A673 (cell line): ENCODE results near the gene MATR3. TPM values are rescaled to one million over a fixed set of nuclear protein-coding genes. Genes with fewer than 3 reads are reported as not detected.

Experiments used
- BruUV-seq: library from RNA; stranded (reverse); fragments of 400-500 nt; replicated peaks from 2 replicates; lab custom pipeline; 2021; lab: Mats Ljungman, UMichigan
- CTCF ChIA-PET: fragments of 300-600 bp; sonication (Branson Sonifier 250); formaldehyde crosslinking; loops from one replicate; lab custom pipeline; 2022; ENCODE audit warnings: antibody characterized with exemption; lab: Charles Lee
- POLR2A ChIA-PET: fragments of 300-600 bp; sonication (Branson Sonifier 250); formaldehyde crosslinking; loops from one replicate; lab custom pipeline; 2022; ENCODE audit warnings: antibody characterized with exemption; ENCODE audit not compliant: low non-redundant PET; lab: Charles Lee
- DNase-seq: peaks from one replicate; pipeline ENCODE4 v3.0.0-alpha.2; 2015; ENCODE audit warnings: low spot score
- H3K27ac ChIP-seq: fragments of 200-600 bp; sonication (generic); 2 replicates; pipeline ENCODE4 v1.5.1; 2016; ENCODE audit warnings: mixed run types, low read depth, mild to moderate bottlenecking, mixed read lengths, antibody characterized with exemption, low read length; ENCODE audit not compliant: poor library complexity, severe bottlenecking
- H3K27me3 ChIP-seq: fragments of 200-600 bp; sonication (generic); replicated peaks from 2 replicates; pipeline ENCODE4 v1.6.1; 2017; ENCODE audit warnings: mixed run types, low read depth, mild to moderate bottlenecking, mixed read lengths, antibody characterized with exemption, low read length; ENCODE audit not compliant: insufficient read depth, poor library complexity
- H3K36me3 ChIP-seq: fragments of 200-600 bp; sonication (generic); 2 replicates; pipeline ENCODE4 v1.6.1; 2016; ENCODE audit warnings: mixed run types, mild to moderate bottlenecking, mixed read lengths, antibody characterized with exemption, low read length; ENCODE audit not compliant: insufficient read depth, poor library complexity, severe bottlenecking
- H3K4me1 ChIP-seq: fragments of 200-600 bp; sonication (generic); 2 replicates; pipeline ENCODE4 v1.6.1; 2017; ENCODE audit warnings: mixed run types, mild to moderate bottlenecking, mixed read lengths, antibody characterized with exemption, low read length; ENCODE audit not compliant: insufficient read depth, poor library complexity, severe bottlenecking
- H3K4me3 ChIP-seq: fragments of 200-600 bp; sonication (generic); 2 replicates; pipeline ENCODE4 v1.5.1; 2016; ENCODE audit warnings: low read depth, mixed run types, mild to moderate bottlenecking, mixed read lengths, low read length; ENCODE audit not compliant: poor library complexity, severe bottlenecking
- H3K9me3 ChIP-seq: fragments of 200-600 bp; sonication (generic); 2 replicates; pipeline ENCODE4 v1.6.1; 2016; ENCODE audit warnings: mixed run types, low read depth, mild to moderate bottlenecking, mixed read lengths, antibody characterized with exemption, low read length; ENCODE audit not compliant: poor library complexity, severe bottlenecking
- EZH2 ChIP-seq: fragments of 200-600 bp; sonication (generic); IDR thresholded peaks from 2 replicates; pipeline ENCODE4 v1.6.1; 2017; ENCODE audit warnings: borderline replicate concordance, low read depth, mild to moderate bottlenecking, mixed read lengths, antibody characterized with exemption, low read length; ENCODE audit not compliant: poor library complexity, severe bottlenecking
- intact Hi-C: fragments of 100-400 bp; cut with micrococcal nuclease; formaldehyde crosslinking; loops from one replicate; pipeline ENCODE4 v1.10.0; 2022; ENCODE audit not compliant: unreplicated experiment
- total RNA-seq: library from RNA; stranded (reverse); gene quantifications from 2 replicates; pipeline ENCODE4 v1.2.3, GENCODE V29; 2021
- TF ChIP-seq, protein P1 (sequence below): fragments of 300-800, 200-600 bp; sonication (generic); conservative IDR thresholded peaks from 2 replicates; pipeline ENCODE4 v1.5.1; 2017; ENCODE audit warnings: low read depth, mild to moderate bottlenecking, antibody characterized with exemption, low read length, moderate library complexity, mixed read lengths

Gene MATR3
- total RNA-seq, 1 experiment from 2014 or later = 286 TPM

DNA sequence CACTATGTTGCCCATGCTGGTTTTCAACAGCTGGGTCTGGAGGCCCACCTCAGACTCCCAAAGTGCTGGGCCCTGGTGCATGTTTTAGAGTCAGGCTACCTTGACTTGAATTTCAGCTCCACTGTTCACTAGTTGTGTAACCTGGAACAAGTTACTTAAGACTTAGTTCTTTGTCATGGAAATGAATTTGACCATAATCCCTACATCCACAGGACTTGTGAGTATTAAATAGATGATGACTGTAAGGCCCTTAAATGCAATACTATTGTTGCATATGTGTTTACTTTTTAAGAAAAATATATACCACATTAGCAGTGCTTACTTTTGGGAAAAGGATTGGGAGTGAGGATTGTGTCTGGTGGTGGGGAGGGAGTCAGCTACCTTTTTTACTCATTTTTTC, 64.5 kb downstream of the MATR3 start:
- Histone ChIP-seq H3K4me3 (no peak overlapping the region), H3K27ac (no peak overlapping the region), H3K27me3 (no peaks in the 10 kb centered on the region), H3K9me3 (peaks cover 4% of the 10 kb centered on the region), H3K36me3 (peaks cover 21% of the 10 kb centered on the region), H3K4me1 (no peaks in the 10 kb centered on the region)
- ChIA-PET POLR2A (interaction anchor here (0.6 kb wide), 1 partner anchor 65 kb away, joined by 3 read pairs; the partner anchor contains the start of gene MATR3), CTCF (interaction anchor here (0.7 kb wide), 1 partner anchor 64 kb away, joined by 9 read pairs; no protein-coding TSS in a partner anchor)
- DNase-seq = no peak
- no TSS peak for BruUV-seq
- intact Hi-C loops = no loop called here
- no peak for TF ChIP-seq EZH2
- TF ChIP-seq, protein P1, sequence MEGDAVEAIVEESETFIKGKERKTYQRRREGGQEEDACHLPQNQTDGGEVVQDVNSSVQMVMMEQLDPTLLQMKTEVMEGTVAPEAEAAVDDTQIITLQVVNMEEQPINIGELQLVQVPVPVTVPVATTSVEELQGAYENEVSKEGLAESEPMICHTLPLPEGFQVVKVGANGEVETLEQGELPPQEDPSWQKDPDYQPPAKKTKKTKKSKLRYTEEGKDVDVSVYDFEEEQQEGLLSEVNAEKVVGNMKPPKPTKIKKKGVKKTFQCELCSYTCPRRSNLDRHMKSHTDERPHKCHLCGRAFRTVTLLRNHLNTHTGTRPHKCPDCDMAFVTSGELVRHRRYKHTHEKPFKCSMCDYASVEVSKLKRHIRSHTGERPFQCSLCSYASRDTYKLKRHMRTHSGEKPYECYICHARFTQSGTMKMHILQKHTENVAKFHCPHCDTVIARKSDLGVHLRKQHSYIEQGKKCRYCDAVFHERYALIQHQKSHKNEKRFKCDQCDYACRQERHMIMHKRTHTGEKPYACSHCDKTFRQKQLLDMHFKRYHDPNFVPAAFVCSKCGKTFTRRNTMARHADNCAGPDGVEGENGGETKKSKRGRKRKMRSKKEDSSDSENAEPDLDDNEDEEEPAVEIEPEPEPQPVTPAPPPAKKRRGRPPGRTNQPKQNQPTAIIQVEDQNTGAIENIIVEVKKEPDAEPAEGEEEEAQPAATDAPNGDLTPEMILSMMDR = no peak

DNA sequence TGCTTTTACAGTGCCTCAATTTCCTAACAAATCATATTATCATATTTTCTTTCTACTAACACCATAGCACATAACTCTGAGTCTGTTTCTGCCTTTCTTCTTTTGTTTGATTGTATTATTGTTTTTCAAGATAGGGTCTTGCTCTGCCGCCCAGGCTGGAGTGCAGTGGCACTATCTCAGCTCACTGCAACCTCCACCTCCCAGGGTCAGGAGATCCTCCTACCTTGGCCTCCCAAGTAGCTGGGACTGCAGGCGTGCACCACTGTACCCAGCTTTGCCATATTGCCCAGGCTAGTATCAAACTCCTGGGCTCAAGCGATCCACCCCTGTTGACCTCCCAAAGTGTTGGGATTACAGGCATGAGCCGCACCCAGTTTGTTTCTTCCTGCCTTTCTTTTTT, 66.8 kb downstream of the MATR3 start:
- no peak overlapping the region for H3K4me3 ChIP-seq
- no peak for DNase-seq
- CTCF ChIA-PET = interaction anchor here (0.5 to 0.7 kb wide), 2 partner anchors 512 to 1234 kb away, joined by 4 to 10 read pairs; no protein-coding TSS in a partner anchor
- BruUV-seq = no TSS peak
- no peaks in the 10 kb centered on the region for H3K4me1 ChIP-seq
- no peaks in the 10 kb centered on the region for H3K9me3 ChIP-seq
- H3K36me3 ChIP-seq = peaks cover 28% of the 10 kb centered on the region
- intact Hi-C loops = no loop called here
- TF ChIP-seq EZH2 = no peak
- TF ChIP-seq, protein P1 = no peak
- POLR2A ChIA-PET = no interaction called here
- no peaks in the 10 kb centered on the region for H3K27me3 ChIP-seq
- H3K27ac ChIP-seq = no peak overlapping the region

DNA sequence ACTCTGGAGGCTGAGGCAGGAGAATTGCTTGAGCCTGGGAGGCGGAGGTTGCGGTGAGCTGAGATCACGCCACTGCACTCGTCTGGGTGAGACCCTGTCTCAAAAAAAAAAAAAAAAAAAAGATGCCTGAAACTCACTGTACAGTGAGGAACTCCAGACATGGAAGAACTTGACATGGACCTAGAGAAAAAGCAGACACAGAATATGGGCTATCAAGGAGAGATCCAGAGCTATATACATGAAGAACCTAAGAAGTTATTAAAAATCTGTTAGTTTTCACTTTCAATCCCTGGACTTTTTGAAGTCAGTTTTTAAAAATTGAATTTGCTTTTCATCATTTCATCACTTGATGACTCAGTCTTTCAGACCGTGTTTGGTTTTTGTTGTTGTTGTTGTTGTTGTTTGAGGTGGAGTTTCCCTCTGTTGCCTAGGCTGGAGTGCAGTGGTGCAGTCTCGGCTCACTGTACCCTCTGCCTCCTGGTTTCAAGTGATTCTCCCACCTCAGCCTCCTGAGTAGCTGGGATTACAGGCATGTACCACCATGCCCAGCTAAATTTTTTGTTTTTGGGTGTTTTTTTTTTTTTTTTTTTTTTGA, 68.4 kb downstream of the MATR3 start:
- no peak for DNase-seq
- intact Hi-C loops = no loop called here
- Histone ChIP-seq H3K4me1 (no peaks in the 10 kb centered on the region), H3K27ac (no peak overlapping the region), H3K36me3 (peaks cover 44% of the 10 kb centered on the region), H3K27me3 (no peaks in the 10 kb centered on the region), H3K4me3 (no peak overlapping the region), H3K9me3 (no peaks in the 10 kb centered on the region)
- no peak for TF ChIP-seq EZH2
- TF ChIP-seq, protein P1 = no peak
- CTCF ChIA-PET = no interaction called here
- POLR2A ChIA-PET = interaction anchor here (0.6 to 0.7 kb wide), 3 partner anchors 10 to 600 kb away, joined by 4 to 13 read pairs (median 8); partner anchors contain the start of gene PAIP2
- no TSS peak for BruUV-seq
